ENCODE results near the gene SQOR.
A peak's percentile ranks its signal among the peaks of the same experiment; 100 is the strongest.

Gene SQOR

GRCh38 chr15:45660231-45660979 is 25.6 kb downstream of the SQOR start:
- peak; percentile 36 for DNase-seq (ENCODE audit: low spot score)

GRCh38 chr15:45662375-45662774 is 27.5 kb downstream of the SQOR start:
- DNase-seq (ENCODE audit: low spot score), result no peak

GRCh38 chr15:45664451-45664850 is 29.6 kb downstream of the SQOR start:
- DNase-seq (ENCODE audit: low spot score), result peak; percentile 32

- peak; percentile 17 for DNase-seq (ENCODE audit: low spot score)
Measured at GRCh38 chr15:45665261-45665660, 30.4 kb downstream of the SQOR start.

- no peak for DNase-seq (ENCODE audit: low spot score)
Measured at GRCh38 chr15:45666119-45666875, 31.5 kb downstream of the SQOR start.

GRCh38 chr15:45667002-45667401 is 32.2 kb downstream of the SQOR start:
- no peak for DNase-seq (ENCODE audit: low spot score)

GRCh38 chr15:45668386-45668785 is 33.6 kb downstream of the SQOR start:
- no peak for DNase-seq (ENCODE audit: low spot score)

GRCh38 chr15:45669422-45669821 is 34.6 kb downstream of the SQOR start:
- no peak for DNase-seq (ENCODE audit: low spot score)

- DNase-seq (ENCODE audit: low spot score), result peak; percentile 28
Measured at GRCh38 chr15:45670091-45670490, 35.3 kb downstream of the SQOR start.

- peak; percentile 22 for DNase-seq (ENCODE audit: low spot score)
Measured at GRCh38 chr15:45670511-45670910, 35.7 kb downstream of the SQOR start.

GRCh38 chr15:45674677-45675076 is 39.8 kb downstream of the SQOR start:
- DNase-seq (ENCODE audit: low spot score), result no peak

GRCh38 chr15:45677797-45678196 is 43.0 kb downstream of the SQOR start:
- no peak for DNase-seq (ENCODE audit: low spot score)

- no peak for DNase-seq (ENCODE audit: low spot score)
Measured at GRCh38 chr15:45678459-45679178, 43.8 kb downstream of the SQOR start.

GRCh38 chr15:45684533-45684932 is 49.7 kb downstream of the SQOR start:
- DNase-seq (ENCODE audit: low spot score), result no peak

- no peak for DNase-seq (ENCODE audit: low spot score)
Measured at GRCh38 chr15:45689616-45690015, 54.8 kb downstream of the SQOR start.

- DNase-seq (ENCODE audit: low spot score), result peak; percentile 51
Measured at GRCh38 chr15:45690581-45691260, 55.9 kb downstream of the SQOR start.

- no peak for DNase-seq (ENCODE audit: low spot score)
Measured at GRCh38 chr15:45701108-45701507, 66.3 kb downstream of the SQOR start.

GRCh38 chr15:45702041-45702440 is 67.2 kb downstream of the SQOR start:
- no peak for DNase-seq (ENCODE audit: low spot score)

GRCh38 chr15:45703670-45704328 is 69.0 kb downstream of the SQOR start:
- no peak for DNase-seq (ENCODE audit: low spot score)

- peak; percentile 57 for DNase-seq (ENCODE audit: low spot score)
Measured at GRCh38 chr15:45704329-45705249, 69.8 kb downstream of the SQOR start.

Data from GM03348 (cell line).